Measurements from ENCODE around the gene PANK4.
"Not testable (repeated sequence)": the region's sequence is repeated elsewhere in the genome, so short reads cannot be mapped to it uniquely, and the experiment has no call there.

The PANK4 gene

GRCh38 chr1:2459102-2459753, 67.2 kb downstream of the PANK4 start:
- DNase-seq (ENCODE audit: low read depth) = not testable (repeated sequence)

DNA sequence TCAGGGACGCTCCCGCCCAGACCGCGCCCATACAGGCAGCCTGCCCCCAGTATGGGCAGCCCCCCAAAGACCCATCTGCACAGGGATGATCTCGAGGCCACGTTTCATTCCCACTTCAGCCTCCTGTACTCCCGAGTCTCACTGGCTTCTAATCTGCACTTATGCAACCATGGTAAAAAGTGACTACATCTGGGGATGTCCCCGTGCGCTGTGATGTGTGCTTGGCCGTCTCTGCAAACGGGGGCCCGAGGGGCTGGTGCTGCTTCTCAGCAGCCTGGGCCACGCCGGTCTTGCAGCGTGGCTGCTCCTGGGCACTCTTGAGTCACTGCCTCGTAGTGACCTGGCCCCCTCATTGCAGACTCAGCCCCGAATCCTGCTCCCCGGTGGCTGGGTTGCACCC, 67.7 kb downstream of the PANK4 start:
- no peak for DNase-seq (ENCODE audit: low read depth)
